Measurements from ENCODE around the gene DUOX2. TPM values are rescaled to one million over a fixed set of nuclear protein-coding genes. Genes with fewer than 3 reads are reported as not detected.

The DUOX2 gene
- total RNA-seq, 4 donors from 2014 or later: 3.5 to 11.0 (median 3.9) TPM

DNA sequence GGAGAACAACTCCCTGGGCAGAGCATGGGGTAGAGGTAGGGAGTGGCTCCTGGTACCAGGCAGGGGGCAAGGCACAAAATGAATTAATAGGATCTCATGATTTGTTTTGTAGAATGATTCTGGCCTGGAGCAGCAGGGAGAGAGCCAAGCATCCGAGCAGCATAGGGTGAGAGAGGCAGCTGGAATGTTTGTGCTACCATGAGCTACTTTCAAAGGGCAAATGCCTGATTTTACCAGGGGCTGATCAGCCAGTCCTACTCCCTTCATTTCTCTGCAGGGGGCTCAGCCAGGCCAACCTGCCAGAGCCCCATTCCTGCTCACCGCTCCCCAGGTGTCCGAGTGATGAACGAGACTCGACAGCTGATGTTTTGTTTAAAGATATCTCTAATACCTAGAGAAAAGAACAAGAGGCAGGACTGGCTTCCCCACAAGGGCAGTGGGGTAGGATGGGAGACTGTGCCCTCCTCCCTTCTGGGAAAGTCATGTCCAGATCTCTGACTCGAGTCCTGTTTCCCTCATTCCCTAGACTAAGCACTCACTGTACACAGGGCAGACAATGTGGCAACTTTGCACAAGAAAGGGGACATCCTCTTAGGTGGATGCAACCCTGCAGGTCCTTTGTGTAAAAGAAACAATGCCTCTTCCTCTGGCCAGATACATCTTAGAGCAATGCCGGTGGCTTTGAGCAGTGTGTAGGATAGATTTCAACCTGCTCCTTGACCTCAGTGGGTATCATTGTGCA, 12.9 kb downstream of the DUOX2 start:
- no peak for DNase-seq (ENCODE audit: low spot score in 2 of 2)
- no peak overlapping the region for H3K4me3 ChIP-seq (ENCODE audit: low read depth, poor library complexity, severe bottlenecking)
- WGBS, 2 donors: 75 to 76% methylated on average over 7 of the region's 7 CpGs
- intact Hi-C loops (cut with DNase I; ENCODE audit: low total_unique reads): no loop called here
- TF ChIP-seq POLR2A (IDR thresholded peaks at IDR 0.05): no peak
- TF ChIP-seq, protein P1, sequence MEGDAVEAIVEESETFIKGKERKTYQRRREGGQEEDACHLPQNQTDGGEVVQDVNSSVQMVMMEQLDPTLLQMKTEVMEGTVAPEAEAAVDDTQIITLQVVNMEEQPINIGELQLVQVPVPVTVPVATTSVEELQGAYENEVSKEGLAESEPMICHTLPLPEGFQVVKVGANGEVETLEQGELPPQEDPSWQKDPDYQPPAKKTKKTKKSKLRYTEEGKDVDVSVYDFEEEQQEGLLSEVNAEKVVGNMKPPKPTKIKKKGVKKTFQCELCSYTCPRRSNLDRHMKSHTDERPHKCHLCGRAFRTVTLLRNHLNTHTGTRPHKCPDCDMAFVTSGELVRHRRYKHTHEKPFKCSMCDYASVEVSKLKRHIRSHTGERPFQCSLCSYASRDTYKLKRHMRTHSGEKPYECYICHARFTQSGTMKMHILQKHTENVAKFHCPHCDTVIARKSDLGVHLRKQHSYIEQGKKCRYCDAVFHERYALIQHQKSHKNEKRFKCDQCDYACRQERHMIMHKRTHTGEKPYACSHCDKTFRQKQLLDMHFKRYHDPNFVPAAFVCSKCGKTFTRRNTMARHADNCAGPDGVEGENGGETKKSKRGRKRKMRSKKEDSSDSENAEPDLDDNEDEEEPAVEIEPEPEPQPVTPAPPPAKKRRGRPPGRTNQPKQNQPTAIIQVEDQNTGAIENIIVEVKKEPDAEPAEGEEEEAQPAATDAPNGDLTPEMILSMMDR (IDR thresholded peaks at IDR 0.05): no peak

DNA sequence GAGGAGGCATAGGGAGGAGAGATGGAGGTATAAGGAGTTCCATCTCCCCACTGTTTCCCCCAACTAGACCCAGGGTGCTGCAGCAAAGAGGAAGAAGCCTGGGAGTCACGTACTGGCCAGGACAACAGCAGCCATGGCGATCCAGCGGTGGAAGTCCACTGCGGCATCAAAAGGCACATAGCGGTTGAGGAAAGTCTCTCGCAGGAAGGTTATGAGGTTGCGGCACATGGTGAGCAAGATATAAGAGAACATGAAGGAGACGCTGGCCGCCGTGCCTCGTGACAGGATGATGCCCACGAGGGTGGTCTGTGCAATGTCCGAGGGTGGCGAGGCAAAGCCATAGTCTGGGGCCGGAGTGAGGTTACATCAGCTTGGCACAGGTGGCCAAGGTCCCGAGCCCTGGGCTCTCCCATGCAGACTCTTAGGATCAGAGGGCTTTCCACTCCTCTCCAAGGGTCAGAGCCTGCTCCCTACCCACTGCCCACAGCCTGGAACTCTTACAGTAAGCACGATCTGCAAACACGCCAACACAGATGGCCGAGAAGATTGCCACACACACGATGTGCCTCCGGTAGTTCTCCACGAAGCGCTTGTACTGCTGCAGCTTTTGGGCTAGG, 14.3 kb downstream of the DUOX2 start:
- 87 to 91% methylated on average over 23 of the region's 23 CpGs for WGBS, 2 donors
- no peak overlapping the region for H3K4me3 ChIP-seq (ENCODE audit: low read depth, poor library complexity, severe bottlenecking)
- intact Hi-C loops (cut with DNase I; ENCODE audit: low total_unique reads): no loop called here
- TF ChIP-seq POLR2A (IDR thresholded peaks at IDR 0.05): no peak
- DNase-seq (ENCODE audit: low spot score in 2 of 2): no peak

DNA sequence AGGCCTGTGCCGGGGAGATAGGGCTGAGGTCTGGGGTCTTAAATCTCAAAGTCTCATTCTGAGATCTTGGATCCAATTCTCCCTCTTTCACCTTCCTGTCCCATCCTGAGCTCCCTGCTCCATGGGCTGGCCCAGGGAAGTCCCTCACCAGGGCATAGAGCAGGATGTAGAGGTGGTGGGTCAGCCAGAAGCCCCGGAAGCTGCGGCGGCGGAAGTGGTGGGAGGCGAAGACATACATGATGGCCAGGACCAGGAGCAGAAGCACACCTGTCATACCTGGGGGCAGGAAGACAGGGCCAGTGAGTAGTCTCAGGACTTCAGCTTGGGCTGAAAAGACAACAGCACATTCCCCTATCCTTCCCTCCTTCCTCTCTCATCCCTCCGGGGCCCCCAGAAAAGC, 16.5 kb downstream of the DUOX2 start:
- intact Hi-C loops (cut with DNase I; ENCODE audit: low total_unique reads): no loop called here
- 97 to 98% methylated on average over 7 of the region's 7 CpGs for WGBS, 2 donors
- no peak for TF ChIP-seq POLR2A (IDR thresholded peaks at IDR 0.05)
- TF ChIP-seq, protein P1 (IDR thresholded peaks at IDR 0.05): no peak
- DNase-seq (ENCODE audit: low spot score in 2 of 2): no peak
- no peak overlapping the region for H3K4me3 ChIP-seq (ENCODE audit: low read depth, poor library complexity, severe bottlenecking)

DNA sequence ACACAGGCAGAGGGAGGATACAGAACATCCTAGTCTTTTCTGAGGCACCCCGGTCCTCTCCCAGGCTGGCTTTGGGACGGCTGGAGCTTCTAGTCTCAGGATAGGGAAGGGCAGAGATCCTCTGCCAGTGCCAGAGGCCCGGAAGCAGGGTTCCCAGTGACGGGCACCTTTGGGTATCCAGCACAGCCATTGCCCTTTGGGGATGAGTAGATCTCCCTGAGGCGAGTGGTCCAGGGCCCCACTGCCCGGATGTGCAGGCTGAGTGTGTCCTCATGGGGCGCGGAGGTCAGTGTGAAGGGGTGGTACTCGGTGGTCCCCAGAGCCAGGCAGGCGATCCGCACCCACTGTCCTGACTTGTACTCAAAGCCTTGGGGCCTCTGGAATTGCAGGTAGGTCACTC, 18.3 kb downstream of the DUOX2 start:
- DNase-seq (ENCODE audit: low spot score in 2 of 2): no peak
- intact Hi-C loops (cut with DNase I; ENCODE audit: low total_unique reads): no loop called here
- H3K4me3 ChIP-seq (ENCODE audit: low read depth, poor library complexity, severe bottlenecking): no peak overlapping the region
- TF ChIP-seq POLR2A (IDR thresholded peaks at IDR 0.05): no peak
- TF ChIP-seq, protein P1 (IDR thresholded peaks at IDR 0.05): no peak
- 90 to 93% methylated on average over 11 of the region's 11 CpGs for WGBS, 2 donors

DNA sequence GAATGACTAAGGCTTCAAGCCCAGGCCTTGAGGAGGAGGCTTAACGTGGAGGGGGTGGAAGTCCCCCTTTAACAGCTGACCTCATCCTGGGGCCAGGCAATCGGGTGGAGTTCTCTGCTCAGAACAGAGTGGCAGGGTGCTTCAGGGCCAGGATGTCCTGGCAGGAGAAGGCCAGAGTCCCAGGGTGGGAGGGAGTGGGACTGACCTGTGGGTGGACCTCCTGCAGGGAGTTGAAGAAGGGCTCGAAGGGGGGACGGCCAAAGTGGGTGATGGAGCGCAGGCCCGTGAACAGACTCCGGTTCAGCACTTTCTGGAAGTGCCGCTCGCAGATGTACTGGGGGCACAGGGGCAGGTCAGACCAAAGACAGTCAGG, 19.6 kb downstream of the DUOX2 start:
- no peak for TF ChIP-seq POLR2A (IDR thresholded peaks at IDR 0.05)
- TF ChIP-seq, protein P1 (IDR thresholded peaks at IDR 0.05): no peak
- intact Hi-C loops (cut with DNase I; ENCODE audit: low total_unique reads): no loop called here

DNA sequence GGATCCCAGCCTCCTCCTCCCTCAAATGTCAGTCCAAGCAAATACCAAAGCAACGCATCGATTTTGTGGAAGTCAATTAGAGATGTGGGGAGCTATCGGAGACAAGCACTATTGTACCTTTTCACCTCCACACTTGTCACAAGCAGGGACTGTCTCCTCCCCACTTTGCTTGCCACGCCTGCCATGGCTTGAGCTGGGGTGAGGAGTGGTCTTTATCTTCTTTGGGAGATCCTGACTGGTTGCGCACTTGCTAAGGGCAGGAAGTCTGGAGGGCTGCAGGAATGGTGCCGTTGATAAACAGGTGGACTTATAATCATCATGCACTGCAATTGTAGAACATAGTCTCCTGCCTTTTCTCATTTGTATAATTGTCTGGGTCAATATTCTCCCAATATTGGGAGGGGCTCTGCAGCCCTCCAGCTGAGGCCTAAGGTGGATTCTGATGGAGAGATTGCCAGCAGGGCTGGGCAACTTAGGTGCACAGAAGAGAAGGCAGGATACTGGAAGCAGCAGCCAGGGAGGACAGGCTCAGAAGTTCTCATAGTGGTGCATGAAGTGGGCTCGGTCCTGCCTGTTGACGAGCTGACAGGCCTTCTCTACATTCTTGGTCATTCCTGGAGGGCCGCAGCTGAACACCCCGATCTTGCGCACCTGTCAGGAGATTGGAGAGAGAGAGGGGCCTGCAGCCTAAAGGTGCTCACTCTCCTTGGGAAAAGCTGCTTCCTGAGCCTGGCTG, 20.2 kb downstream of the DUOX2 start:
- WGBS, 2 donors: 90 to 92% methylated on average over 11 of the region's 11 CpGs
- no peak for DNase-seq (ENCODE audit: low spot score in 2 of 2)
- no peak for TF ChIP-seq POLR2A (IDR thresholded peaks at IDR 0.05)
- TF ChIP-seq, protein P1 (IDR thresholded peaks at IDR 0.05): no peak

More for the DNA sequence above, 19.6 kb downstream of the DUOX2 start:
- DNase-seq (ENCODE audit: low spot score in 2 of 2): no peak
- no peak overlapping the region for H3K4me3 ChIP-seq (ENCODE audit: low read depth, poor library complexity, severe bottlenecking)
- 79 to 87% methylated on average over 7 to 9 of the region's 9 CpGs for WGBS, 2 donors

More for the DNA sequence above, 20.2 kb downstream of the DUOX2 start:
- H3K4me3 ChIP-seq (ENCODE audit: low read depth, poor library complexity, severe bottlenecking): no peak overlapping the region
- intact Hi-C loops (cut with DNase I; ENCODE audit: low total_unique reads): no loop called here

Measured in lower leg skin (tissue), 4 donors.